ENCODE data around the gene NEBL.

The NEBL gene

GRCh38 chr10:20768843-20769242, 128.3 kb downstream of the NEBL start:
- Histone ChIP-seq H3K36me3 (ENCODE audit: insufficient read depth, low read depth, low read length) (no peaks in the 10 kb centered on the region), H3K4me1 (ENCODE audit: insufficient read depth, low read length) (no peaks in the 10 kb centered on the region), H3K27ac (ENCODE audit: low read length) (no peak overlapping the region), H3K9me3 (ENCODE audit: insufficient read depth, low read depth, low read length) (no peaks in the 10 kb centered on the region), H3K27me3 (ENCODE audit: insufficient read depth, low read length) (no peaks in the 10 kb centered on the region), H3K9ac (ENCODE audit: low read depth, low read length) (no peak overlapping the region), H3K4me3 (ENCODE audit: low read length) (no peak overlapping the region)

GRCh38 chr10:20767028-20767427, 130.1 kb downstream of the NEBL start:
- no peak overlapping the region for H3K27ac ChIP-seq (ENCODE audit: low read length)
- no peaks in the 10 kb centered on the region for H3K27me3 ChIP-seq (ENCODE audit: insufficient read depth, low read length)
- no peaks in the 10 kb centered on the region for H3K9me3 ChIP-seq (ENCODE audit: insufficient read depth, low read depth, low read length)
- H3K36me3 ChIP-seq (ENCODE audit: insufficient read depth, low read depth, low read length) = no peaks in the 10 kb centered on the region
- H3K9ac ChIP-seq (ENCODE audit: low read depth, low read length) = no peak overlapping the region
- H3K4me1 ChIP-seq (ENCODE audit: insufficient read depth, low read length) = no peaks in the 10 kb centered on the region
- H3K4me3 ChIP-seq (ENCODE audit: low read length) = no peak overlapping the region

- Histone ChIP-seq H3K9me3 (ENCODE audit: insufficient read depth, low read depth, low read length) (no peaks in the 10 kb centered on the region), H3K4me3 (ENCODE audit: low read length) (no peak overlapping the region), H3K27me3 (ENCODE audit: insufficient read depth, low read length) (no peaks in the 10 kb centered on the region), H3K9ac (ENCODE audit: low read depth, low read length) (no peak overlapping the region), H3K27ac (ENCODE audit: low read length) (no peak overlapping the region), H3K4me1 (ENCODE audit: insufficient read depth, low read length) (no peaks in the 10 kb centered on the region), H3K36me3 (ENCODE audit: insufficient read depth, low read depth, low read length) (no peaks in the 10 kb centered on the region)
Observed at GRCh38 chr10:20765066-20765465, 132.0 kb downstream of the NEBL start.

- no peak overlapping the region for H3K4me3 ChIP-seq (ENCODE audit: low read length)
- no peaks in the 10 kb centered on the region; the same call in 1 of the 2 replicates for H3K9me3 ChIP-seq (ENCODE audit: insufficient read depth, low read depth, low read length)
- no peak overlapping the region for H3K9ac ChIP-seq (ENCODE audit: low read depth, low read length)
- H3K27me3 ChIP-seq (ENCODE audit: insufficient read depth, low read length) = no peaks in the 10 kb centered on the region
- no peaks in the 10 kb centered on the region for H3K4me1 ChIP-seq (ENCODE audit: insufficient read depth, low read length)
- no peak overlapping the region for H3K27ac ChIP-seq (ENCODE audit: low read length)
- H3K36me3 ChIP-seq (ENCODE audit: insufficient read depth, low read depth, low read length) = no peaks in the 10 kb centered on the region
Observed at GRCh38 chr10:20760460-20760859, 136.7 kb downstream of the NEBL start.

- H3K9ac ChIP-seq (ENCODE audit: low read depth, low read length) = no peak overlapping the region
- H3K4me1 ChIP-seq (ENCODE audit: insufficient read depth, low read length) = no peaks in the 10 kb centered on the region
- H3K27me3 ChIP-seq (ENCODE audit: insufficient read depth, low read length) = no peaks in the 10 kb centered on the region
- H3K4me3 ChIP-seq (ENCODE audit: low read length) = no peak overlapping the region
- H3K36me3 ChIP-seq (ENCODE audit: insufficient read depth, low read depth, low read length) = no peaks in the 10 kb centered on the region
- H3K27ac ChIP-seq (ENCODE audit: low read length) = no peak overlapping the region
- peaks cover 17% of the 10 kb centered on the region; the same call in 1 of the 2 replicates for H3K9me3 ChIP-seq (ENCODE audit: insufficient read depth, low read depth, low read length)
Observed at GRCh38 chr10:20748551-20748950, 148.6 kb downstream of the NEBL start.

GRCh38 chr10:20747782-20748181, 149.3 kb downstream of the NEBL start:
- Histone ChIP-seq H3K9me3 (ENCODE audit: insufficient read depth, low read depth, low read length) (peaks cover 17% of the 10 kb centered on the region; the same call in 1 of the 2 replicates), H3K9ac (ENCODE audit: low read depth, low read length) (no peak overlapping the region), H3K4me1 (ENCODE audit: insufficient read depth, low read length) (no peaks in the 10 kb centered on the region)

GRCh38 chr10:20746856-20747255, 150.3 kb downstream of the NEBL start:
- no peak overlapping the region for H3K9ac ChIP-seq (ENCODE audit: low read depth, low read length)
- H3K27ac ChIP-seq (ENCODE audit: low read length) = no peak overlapping the region
- no peaks in the 10 kb centered on the region for H3K27me3 ChIP-seq (ENCODE audit: insufficient read depth, low read length)
- H3K36me3 ChIP-seq (ENCODE audit: insufficient read depth, low read depth, low read length) = no peaks in the 10 kb centered on the region
- peaks cover 17% of the 10 kb centered on the region; the same call in 1 of the 2 replicates for H3K9me3 ChIP-seq (ENCODE audit: insufficient read depth, low read depth, low read length)
- H3K4me1 ChIP-seq (ENCODE audit: insufficient read depth, low read length) = no peaks in the 10 kb centered on the region
- no peak overlapping the region for H3K4me3 ChIP-seq (ENCODE audit: low read length)

More at GRCh38 chr10:20747782-20748181, 149.3 kb downstream of the NEBL start:
- H3K36me3 ChIP-seq (ENCODE audit: insufficient read depth, low read depth, low read length) = no peaks in the 10 kb centered on the region
- H3K4me3 ChIP-seq (ENCODE audit: low read length) = no peak overlapping the region
- H3K27ac ChIP-seq (ENCODE audit: low read length) = no peak overlapping the region
- H3K27me3 ChIP-seq (ENCODE audit: insufficient read depth, low read length) = no peaks in the 10 kb centered on the region

GRCh38 chr10:20745556-20746375, 151.3 kb downstream of the NEBL start:
- Histone ChIP-seq H3K27ac (ENCODE audit: low read length) (no peak overlapping the region), H3K9ac (ENCODE audit: low read depth, low read length) (no peak overlapping the region), H3K27me3 (ENCODE audit: insufficient read depth, low read length) (no peaks in the 10 kb centered on the region), H3K9me3 (ENCODE audit: insufficient read depth, low read depth, low read length) (peaks cover 12% of the 10 kb centered on the region; the same call in 1 of the 2 replicates), H3K4me3 (ENCODE audit: low read length) (no peak overlapping the region), H3K4me1 (ENCODE audit: insufficient read depth, low read length) (no peaks in the 10 kb centered on the region), H3K36me3 (ENCODE audit: insufficient read depth, low read depth, low read length) (no peaks in the 10 kb centered on the region)

GRCh38 chr10:20744821-20745220, 152.3 kb downstream of the NEBL start:
- no peaks in the 10 kb centered on the region for H3K36me3 ChIP-seq (ENCODE audit: insufficient read depth, low read depth, low read length)
- H3K4me3 ChIP-seq (ENCODE audit: low read length) = no peak overlapping the region
- peaks cover 2% of the 10 kb centered on the region; the same call in 1 of the 2 replicates for H3K9me3 ChIP-seq (ENCODE audit: insufficient read depth, low read depth, low read length)
- H3K4me1 ChIP-seq (ENCODE audit: insufficient read depth, low read length) = no peaks in the 10 kb centered on the region
- H3K27me3 ChIP-seq (ENCODE audit: insufficient read depth, low read length) = no peaks in the 10 kb centered on the region
- H3K9ac ChIP-seq (ENCODE audit: low read depth, low read length) = no peak overlapping the region
- no peak overlapping the region for H3K27ac ChIP-seq (ENCODE audit: low read length)

GRCh38 chr10:20743942-20744341, 153.2 kb downstream of the NEBL start:
- H3K9me3 ChIP-seq (ENCODE audit: insufficient read depth, low read depth, low read length) = no peaks in the 10 kb centered on the region
- no peak overlapping the region for H3K9ac ChIP-seq (ENCODE audit: low read depth, low read length)
- H3K27ac ChIP-seq (ENCODE audit: low read length) = no peak overlapping the region
- H3K36me3 ChIP-seq (ENCODE audit: insufficient read depth, low read depth, low read length) = no peaks in the 10 kb centered on the region
- no peaks in the 10 kb centered on the region for H3K4me1 ChIP-seq (ENCODE audit: insufficient read depth, low read length)
- no peaks in the 10 kb centered on the region for H3K27me3 ChIP-seq (ENCODE audit: insufficient read depth, low read length)
- H3K4me3 ChIP-seq (ENCODE audit: low read length) = no peak overlapping the region

GRCh38 chr10:20742737-20743541, 154.2 kb downstream of the NEBL start:
- Histone ChIP-seq H3K27me3 (ENCODE audit: insufficient read depth, low read length) (no peaks in the 10 kb centered on the region), H3K9me3 (ENCODE audit: insufficient read depth, low read depth, low read length) (no peaks in the 10 kb centered on the region), H3K36me3 (ENCODE audit: insufficient read depth, low read depth, low read length) (no peaks in the 10 kb centered on the region), H3K27ac (ENCODE audit: low read length) (no peak overlapping the region), H3K9ac (ENCODE audit: low read depth, low read length) (no peak overlapping the region), H3K4me1 (ENCODE audit: insufficient read depth, low read length) (no peaks in the 10 kb centered on the region), H3K4me3 (ENCODE audit: low read length) (no peak overlapping the region)

GRCh38 chr10:20740120-20740519, 157.0 kb downstream of the NEBL start:
- H3K27ac ChIP-seq (ENCODE audit: low read length) = no peak overlapping the region
- no peak overlapping the region for H3K4me3 ChIP-seq (ENCODE audit: low read length)
- no peaks in the 10 kb centered on the region for H3K27me3 ChIP-seq (ENCODE audit: insufficient read depth, low read length)
- H3K9ac ChIP-seq (ENCODE audit: low read depth, low read length) = no peak overlapping the region
- H3K4me1 ChIP-seq (ENCODE audit: insufficient read depth, low read length) = no peaks in the 10 kb centered on the region
- H3K9me3 ChIP-seq (ENCODE audit: insufficient read depth, low read depth, low read length) = no peaks in the 10 kb centered on the region
- no peaks in the 10 kb centered on the region for H3K36me3 ChIP-seq (ENCODE audit: insufficient read depth, low read depth, low read length)

Measured in iPS-20b (cell line).